K562 (cell line): ENCODE results near the gene CALML3. TPM values are rescaled to one million over a fixed set of nuclear protein-coding genes. Genes with fewer than 3 reads are reported as not detected.

ENCODE experiments used
- ATAC-seq: fragments of 200-7000 bp; cut with Tn5 transposase; 3 replicates; pipeline ENCODE4 v1.9.1; 2020; ENCODE audit warnings: moderate library complexity
- BruUV-seq: library from RNA; stranded (reverse); fragments of 400-500 nt; replicated peaks from 2 replicates; lab custom pipeline; 2021; lab: Mats Ljungman, UMichigan
- CTCF ChIA-PET: fragments of 300-600 bp; formaldehyde crosslinking; extraction: SDS; loops from one replicate; lab custom pipeline; 2021; ENCODE audit warnings: low intra/inter-chr PET ratio; lab: Yijun Ruan, JAX
- POLR2A ChIA-PET: fragments of 300-600, 350-650 bp; sonication (Branson Sonifier 250); formaldehyde crosslinking; extraction: SDS; loops from one replicate; lab custom pipeline; 2021; ENCODE audit warnings: antibody characterized with exemption, inconsistent platforms; lab: Yijun Ruan, JAX
- DNase-seq, 4 experiments: peaks; one replicate each; pipeline versions ENCODE4 v3.0.0 to v3.0.0-alpha.2; 2011 to 2018; ENCODE audit warnings: low spot score in 3 of 4, mixed read lengths in 3 of 4; ENCODE audit errors: extremely low read depth in 1 of 4
- FAIRE-seq: peaks from 2 replicates; lab custom pipeline; 2011; peaks lifted over from hg19 to GRCh38; lab: Jason Lieb, UNC
- H2AFZ ChIP-seq: 2 replicates; pipeline ENCODE4 v1.6.0; 2011; ENCODE audit warnings: low read depth, low read length, control low read depth, inconsistent platforms
- H3K27ac ChIP-seq: fragments of 200-600 bp; 3 replicates; pipeline ENCODE4 v1.8.0; 2011; ENCODE audit warnings: low read depth, mild to moderate bottlenecking, control low read depth, inconsistent platforms, low read length, moderate library complexity, mixed read lengths; ENCODE audit errors: extremely low read depth
- H3K27me3 ChIP-seq, 2 experiments: fragments of 300-600 bp in 1 of 2; 2 replicates in 1 of 2; 3 replicates in 1 of 2; pipeline versions ENCODE4 v1.6.0 to v1.8.0; 2011; ENCODE audit warnings: inconsistent platforms in 2 of 2, low read length in 2 of 2, mild to moderate bottlenecking in 1 of 2, mixed read lengths in 1 of 2, moderate library complexity in 1 of 2; ENCODE audit not compliant: control insufficient read depth in 2 of 2, insufficient read depth in 2 of 2
- H3K36me3 ChIP-seq: fragments of 300-600 bp; 3 replicates; pipeline ENCODE4 v1.8.0; 2011; ENCODE audit warnings: mild to moderate bottlenecking, low read length, inconsistent platforms; ENCODE audit not compliant: control insufficient read depth, insufficient read depth
- H3K4me1 ChIP-seq, 2 experiments: fragments of 200-600 bp in 1 of 2; replicated peaks in 1 of 2; 2 replicates in 1 of 2; 3 replicates in 1 of 2; pipeline versions ENCODE4 v1.5.1 to v1.8.0; 2011; ENCODE audit warnings: inconsistent platforms in 2 of 2, low read length in 2 of 2, mild to moderate bottlenecking in 1 of 2, mixed read lengths in 1 of 2, moderate library complexity in 1 of 2; ENCODE audit not compliant: control insufficient read depth in 2 of 2, insufficient read depth in 2 of 2
- H3K4me2 ChIP-seq: 2 replicates; pipeline ENCODE4 v1.6.1; 2011; ENCODE audit warnings: low read length, control low read depth, inconsistent platforms, mixed read lengths; ENCODE audit not compliant: insufficient read depth
- H3K4me3 ChIP-seq: fragments of 200-600 bp; sonication (generic), shearing (Covaris generic); 2 replicates; pipeline ENCODE4 v1.5.1; 2016; ENCODE audit warnings: control low read depth, inconsistent platforms
- H3K79me2 ChIP-seq: fragments of 200-600 bp; 3 replicates; pipeline ENCODE4 v1.8.0; 2011; ENCODE audit warnings: low read length, inconsistent platforms; ENCODE audit not compliant: control insufficient read depth, insufficient read depth
- H3K9ac ChIP-seq, 2 experiments: 2 replicates each; pipeline versions ENCODE4 v1.6.0 to v1.6.1; 2011; ENCODE audit warnings: low read depth in 2 of 2, low read length in 2 of 2, control low read depth in 1 of 2, inconsistent platforms in 1 of 2, mild to moderate bottlenecking in 1 of 2, mixed read lengths in 1 of 2; ENCODE audit not compliant: insufficient read depth in 1 of 2
- H3K9me1 ChIP-seq: one replicate; pipeline ENCODE4 v1.6.0; 2011; ENCODE audit warnings: inconsistent platforms, mild to moderate bottlenecking, low read length, moderate library complexity; ENCODE audit not compliant: control insufficient read depth, insufficient read depth
- H3K9me3 ChIP-seq: replicated peaks from 2 replicates; pipeline ENCODE4 v1.5.1; 2011; ENCODE audit warnings: low read depth, low read length, inconsistent platforms; ENCODE audit not compliant: control insufficient read depth, insufficient read depth
- H4K20me1 ChIP-seq: replicated peaks from 2 replicates; pipeline ENCODE4 v1.6.1; 2011; ENCODE audit warnings: low read length, inconsistent platforms, mixed read lengths; ENCODE audit not compliant: control insufficient read depth, insufficient read depth
- CBX8 ChIP-seq: fragments of 200-600 bp; sonication (generic); IDR thresholded peaks from 2 replicates; pipeline ENCODE4 v1.6.1; 2012; ENCODE audit warnings: borderline replicate concordance, mixed run types, low read depth, mild to moderate bottlenecking, moderate library complexity, mixed read lengths, low read length, control low read depth, inconsistent platforms; ENCODE audit not compliant: poor library complexity, severe bottlenecking; ENCODE audit errors: extremely low read depth
- HCFC1 ChIP-seq: IDR thresholded peaks from 2 replicates; pipeline ENCODE4 v1.6.1; 2012; ENCODE audit warnings: low read depth, low read length, improper control_type of control experiment
- KDM4B ChIP-seq, 2 experiments: fragments of 450-650 bp in 1 of 2; sonication (generic) in 1 of 2; IDR thresholded peaks; 2 replicates each; pipeline ENCODE4 v1.6.1; 2016 to 2017; ENCODE audit warnings: borderline replicate concordance in 2 of 2, antibody characterized with exemption in 1 of 2, low read depth in 1 of 2, mild to moderate bottlenecking in 1 of 2
- KLF1 ChIP-seq: fragments of 450-650 bp; IDR thresholded peaks from 2 replicates; pipeline ENCODE4 v1.6.1; 2016; ENCODE audit warnings: missing genetic modification characterization, missing compliant biosample characterization
- MCM2 ChIP-seq: fragments of 450-650 bp; IDR thresholded peaks from 2 replicates; pipeline ENCODE4 v1.6.1; 2017; ENCODE audit warnings: low read depth, mild to moderate bottlenecking
- SIX5 ChIP-seq, 2 experiments: IDR thresholded peaks; 2 replicates each; pipeline ENCODE4 v1.6.1; 2011; ENCODE audit warnings: low read length in 2 of 2, borderline replicate concordance in 1 of 2, low read depth in 1 of 2, mild to moderate bottlenecking in 1 of 2, moderate library complexity in 1 of 2; ENCODE audit not compliant: insufficient read depth in 1 of 2
- SMARCB1 ChIP-seq: IDR thresholded peaks from 2 replicates; pipeline ENCODE4 v1.6.1; 2011; ENCODE audit warnings: improper control_type of control experiment, low read depth; ENCODE audit not compliant: insufficient read length
- XRCC3 ChIP-seq: fragments of 450-650 bp; IDR thresholded peaks from 2 replicates; pipeline ENCODE4 v1.6.1; 2017; ENCODE audit warnings: mild to moderate bottlenecking, moderate library complexity
- ZNF584 ChIP-seq: fragments of 200-800 bp; sonication (Bioruptor generic); IDR thresholded peaks from 2 replicates; pipeline ENCODE4 v1.6.1; 2016; ENCODE audit warnings: low read depth, mild to moderate bottlenecking, missing genetic modification characterization, missing compliant biosample characterization
- ZNF77 ChIP-seq: fragments of 250-450 bp; sonication (Bioruptor Pico); IDR thresholded peaks from 2 replicates; pipeline ENCODE4 v1.5.0; 2020
- WGBS: fragments of 100-300 bp; shearing (Covaris generic); methylation state at CpG from one replicate; pipeline ENCODE4 v1.1.6; 2016; ENCODE audit warnings: low coverage, mixed read lengths; ENCODE audit not compliant: insufficient coverage; ENCODE audit errors: missing lambda C conversion rate; 5-methylcytosine and 5-hydroxymethylcytosine counted together
- in situ Hi-C: fragments of 300-500 bp; cut with MboI; formaldehyde crosslinking; loops from 4 replicates; pipeline ENCODE4 v1.15.0; 2018; ENCODE audit warnings: inconsistent platforms, mixed read lengths
- intact Hi-C: fragments of 100-400 bp; cut with micrococcal nuclease; formaldehyde crosslinking; loops from 2 replicates; pipeline ENCODE4 v1.14.2; 2022
- polyA plus RNA-seq, 8 experiments: library from polyadenylated mRNA; depleted of rRNA in 4 of 8; stranded (reverse) in 5 of 8; unstranded in 3 of 8; fragments of >200 nt; fragmentation: Nextera tagmentation in 2 of 8; fragmentation: Illumina TruSeq in 1 of 8; extraction: Ambion mirVana in 2 of 8; extraction: Trizol in 1 of 8; gene quantifications; 2 replicates each; pipeline versions ENCODE4 v1.2.1 to v1.2.3, GENCODE V29; 2011 to 2014; ENCODE audit warnings: inconsistent platforms in 1 of 8, missing spikeins in 1 of 8
- total RNA-seq, 7 experiments: library from RNA; depleted of rRNA in 6 of 7; stranded (reverse); fragments of >200 nt in 6 of 7; fragmentation: Illumina TruSeq in 2 of 7; extraction: Trizol in 2 of 7; gene quantifications; 2 replicates each; pipeline versions ENCODE4 v1.2.1 to v1.2.3, GENCODE V29; 2011 to 2021; ENCODE audit warnings: low replicate concordance in 1 of 7
- TF ChIP-seq, protein P1 (sequence below): sonication (generic); formaldehyde crosslinking; IDR thresholded peaks from 2 replicates; pipeline ENCODE4 v1.8.0; 2022; ENCODE audit warnings: mild to moderate bottlenecking, missing genetic modification reagents, borderline replicate concordance
- TF ChIP-seq, protein P2 (sequence below): fragments of 450-650 bp; IDR thresholded peaks from 2 replicates; pipeline ENCODE4 v1.7.0; 2016; ENCODE audit warnings: borderline replicate concordance

The CALML3 gene
- total and polyA plus RNA-seq, 9 of the 15 experiments (the other 6 are each of a cell fraction or from before 2014, with no cell fraction given), result not detected

DNA sequence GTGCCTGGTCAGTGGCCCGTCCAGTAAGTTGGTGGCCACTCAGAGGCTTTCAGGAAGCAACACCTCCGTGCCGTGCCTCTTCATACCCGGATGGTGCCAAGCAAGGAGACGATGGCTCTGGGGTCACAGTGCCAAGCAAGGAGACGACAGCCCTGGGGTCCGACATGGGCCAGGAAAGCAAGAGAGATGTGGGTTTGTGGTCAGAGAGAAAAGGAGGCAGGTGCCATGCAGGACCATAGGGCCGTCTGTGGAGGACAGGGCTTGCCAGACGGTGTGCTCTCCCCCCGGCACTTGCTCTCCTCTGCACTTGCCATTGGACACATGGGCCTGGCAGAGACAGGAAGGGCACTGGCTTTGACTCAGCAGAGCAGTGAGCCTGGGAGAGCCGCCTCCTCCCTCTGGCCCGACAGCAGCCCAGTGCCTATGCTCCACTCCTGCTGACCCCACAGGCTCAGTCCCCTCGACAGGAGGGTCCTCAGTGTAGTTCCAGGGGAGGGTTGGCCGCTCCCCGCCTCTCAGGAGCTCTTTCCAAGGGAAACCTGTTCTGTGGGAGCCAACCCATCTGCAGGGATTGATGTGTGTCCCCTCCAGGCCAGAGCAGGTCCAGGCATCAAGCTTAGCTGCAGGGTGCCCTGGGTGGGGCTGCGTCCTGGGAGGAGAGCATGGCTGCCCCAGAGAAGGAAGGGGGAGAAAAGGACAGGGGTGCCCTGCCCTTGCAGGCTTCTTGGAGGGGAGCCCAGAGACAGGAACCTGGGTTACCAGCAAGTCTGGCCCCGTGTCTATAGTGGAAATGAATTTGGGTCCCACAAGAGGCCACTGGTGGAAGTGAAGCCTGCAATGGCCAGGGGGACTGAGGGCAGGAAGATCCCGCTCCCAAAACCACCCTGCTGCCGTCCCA, 17.8 kb upstream of the CALML3 start:
- no peaks in the 10 kb centered on the region for H3K9me1 ChIP-seq
- H3K36me3 ChIP-seq, result no peaks in the 10 kb centered on the region
- DNase-seq (no peak), ATAC-seq (no peak; the same call in 1 of the 3 replicates), FAIRE-seq (no peak)
- H3K9me3 ChIP-seq, result no peaks in the 10 kb centered on the region
- H3K27ac ChIP-seq, result no peak overlapping the region
- BruUV-seq, result no TSS peak
- no peaks in the 10 kb centered on the region; the same call in 1 of the 2 replicates for H4K20me1 ChIP-seq
- H2AFZ ChIP-seq, result no peak overlapping the region
- peaks cover 15 to 42% of the 10 kb centered on the region in 2 experiments for H3K4me1 ChIP-seq
- no peak overlapping the region for H3K4me3 ChIP-seq
- H3K79me2 ChIP-seq, result no peaks in the 10 kb centered on the region
- TF ChIP-seq SIX5 (IDR thresholded peaks at IDR 0.05; ENCODE audit: borderline replicate concordance in 1 of 2, insufficient read depth in 1 of 2, low read depth in 1 of 2, low read length in 2 of 2) (no peak), XRCC3 (no peak), MCM2 (no peak), ZNF584 (CRISPR knock-in tag) (no peak), HCFC1 (no peak), KDM4B (IDR thresholded peaks at IDR 0.05; ENCODE audit: borderline replicate concordance in 2 of 2, low read depth in 1 of 2) (no peak), CBX8 (no peak), ZNF77 (no peak), KLF1 (tag) (no peak), SMARCB1 (no peak)
- TF ChIP-seq, protein P1, sequence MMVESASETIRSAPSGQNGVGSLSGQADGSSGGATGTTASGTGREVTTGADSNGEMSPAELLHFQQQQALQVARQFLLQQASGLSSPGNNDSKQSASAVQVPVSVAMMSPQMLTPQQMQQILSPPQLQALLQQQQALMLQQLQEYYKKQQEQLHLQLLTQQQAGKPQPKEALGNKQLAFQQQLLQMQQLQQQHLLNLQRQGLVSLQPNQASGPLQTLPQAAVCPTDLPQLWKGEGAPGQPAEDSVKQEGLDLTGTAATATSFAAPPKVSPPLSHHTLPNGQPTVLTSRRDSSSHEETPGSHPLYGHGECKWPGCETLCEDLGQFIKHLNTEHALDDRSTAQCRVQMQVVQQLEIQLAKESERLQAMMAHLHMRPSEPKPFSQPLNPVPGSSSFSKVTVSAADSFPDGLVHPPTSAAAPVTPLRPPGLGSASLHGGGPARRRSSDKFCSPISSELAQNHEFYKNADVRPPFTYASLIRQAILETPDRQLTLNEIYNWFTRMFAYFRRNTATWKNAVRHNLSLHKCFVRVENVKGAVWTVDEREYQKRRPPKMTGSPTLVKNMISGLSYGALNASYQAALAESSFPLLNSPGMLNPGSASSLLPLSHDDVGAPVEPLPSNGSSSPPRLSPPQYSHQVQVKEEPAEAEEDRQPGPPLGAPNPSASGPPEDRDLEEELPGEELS, result no peak
- TF ChIP-seq, protein P2, sequence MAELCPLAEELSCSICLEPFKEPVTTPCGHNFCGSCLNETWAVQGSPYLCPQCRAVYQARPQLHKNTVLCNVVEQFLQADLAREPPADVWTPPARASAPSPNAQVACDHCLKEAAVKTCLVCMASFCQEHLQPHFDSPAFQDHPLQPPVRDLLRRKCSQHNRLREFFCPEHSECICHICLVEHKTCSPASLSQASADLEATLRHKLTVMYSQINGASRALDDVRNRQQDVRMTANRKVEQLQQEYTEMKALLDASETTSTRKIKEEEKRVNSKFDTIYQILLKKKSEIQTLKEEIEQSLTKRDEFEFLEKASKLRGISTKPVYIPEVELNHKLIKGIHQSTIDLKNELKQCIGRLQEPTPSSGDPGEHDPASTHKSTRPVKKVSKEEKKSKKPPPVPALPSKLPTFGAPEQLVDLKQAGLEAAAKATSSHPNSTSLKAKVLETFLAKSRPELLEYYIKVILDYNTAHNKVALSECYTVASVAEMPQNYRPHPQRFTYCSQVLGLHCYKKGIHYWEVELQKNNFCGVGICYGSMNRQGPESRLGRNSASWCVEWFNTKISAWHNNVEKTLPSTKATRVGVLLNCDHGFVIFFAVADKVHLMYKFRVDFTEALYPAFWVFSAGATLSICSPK, result no peak
- intact Hi-C loops (no loop called here), in situ Hi-C loops (no loop called here)
- ChIA-PET CTCF (no interaction called here), POLR2A (interaction anchor here (1.0 kb wide), 1 partner anchor 15 kb away, joined by 3 read pairs; no protein-coding TSS in a partner anchor)
- H3K9ac ChIP-seq, result peak overlapping the region in 1 of 2 experiments; percentile 62; a peak in 2 of 4 replicates
- H3K4me2 ChIP-seq, result no peak overlapping the region
- H3K27me3 ChIP-seq, result peaks cover 0 to 14% of the 10 kb centered on the region in 2 experiments; a peak in 3 of 5 replicates
- WGBS, result 64% methylated on average over 12 of the region's 19 CpGs
